Measurements from ENCODE around the gene BARHL2.

- TF ChIP-seq, protein P1, sequence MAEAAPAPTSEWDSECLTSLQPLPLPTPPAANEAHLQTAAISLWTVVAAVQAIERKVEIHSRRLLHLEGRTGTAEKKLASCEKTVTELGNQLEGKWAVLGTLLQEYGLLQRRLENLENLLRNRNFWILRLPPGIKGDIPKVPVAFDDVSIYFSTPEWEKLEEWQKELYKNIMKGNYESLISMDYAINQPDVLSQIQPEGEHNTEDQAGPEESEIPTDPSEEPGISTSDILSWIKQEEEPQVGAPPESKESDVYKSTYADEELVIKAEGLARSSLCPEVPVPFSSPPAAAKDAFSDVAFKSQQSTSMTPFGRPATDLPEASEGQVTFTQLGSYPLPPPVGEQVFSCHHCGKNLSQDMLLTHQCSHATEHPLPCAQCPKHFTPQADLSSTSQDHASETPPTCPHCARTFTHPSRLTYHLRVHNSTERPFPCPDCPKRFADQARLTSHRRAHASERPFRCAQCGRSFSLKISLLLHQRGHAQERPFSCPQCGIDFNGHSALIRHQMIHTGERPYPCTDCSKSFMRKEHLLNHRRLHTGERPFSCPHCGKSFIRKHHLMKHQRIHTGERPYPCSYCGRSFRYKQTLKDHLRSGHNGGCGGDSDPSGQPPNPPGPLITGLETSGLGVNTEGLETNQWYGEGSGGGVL (tag by site-specific recombination; IDR thresholded peaks at IDR 0.05): no peak
- TF ChIP-seq PATZ1 (tag by site-specific recombination; IDR thresholded peaks at IDR 0.05) (no peak), PRDM10 (tag by site-specific recombination; IDR thresholded peaks at IDR 0.05) (no peak), ZBTB8A (tag by site-specific recombination; IDR thresholded peaks at IDR 0.05) (no peak), ZBTB49 (tag by site-specific recombination; IDR thresholded peaks at IDR 0.05; ENCODE audit: low read depth) (no peak), CTCF (tag by site-specific recombination; IDR thresholded peaks at IDR 0.05) (no peak), ZNF24 (tag by site-specific recombination; IDR thresholded peaks at IDR 0.05) (no peak), PRDM4 (tag by site-specific recombination; IDR thresholded peaks at IDR 0.05) (no peak), ZNF169 (tag by site-specific recombination; IDR thresholded peaks at IDR 0.05) (no peak), ZNF48 (tag by site-specific recombination; IDR thresholded peaks at IDR 0.05) (no peak), ZNF626 (tag by site-specific recombination; IDR thresholded peaks at IDR 0.05) (no peak)
- TF ChIP-seq, protein P2, sequence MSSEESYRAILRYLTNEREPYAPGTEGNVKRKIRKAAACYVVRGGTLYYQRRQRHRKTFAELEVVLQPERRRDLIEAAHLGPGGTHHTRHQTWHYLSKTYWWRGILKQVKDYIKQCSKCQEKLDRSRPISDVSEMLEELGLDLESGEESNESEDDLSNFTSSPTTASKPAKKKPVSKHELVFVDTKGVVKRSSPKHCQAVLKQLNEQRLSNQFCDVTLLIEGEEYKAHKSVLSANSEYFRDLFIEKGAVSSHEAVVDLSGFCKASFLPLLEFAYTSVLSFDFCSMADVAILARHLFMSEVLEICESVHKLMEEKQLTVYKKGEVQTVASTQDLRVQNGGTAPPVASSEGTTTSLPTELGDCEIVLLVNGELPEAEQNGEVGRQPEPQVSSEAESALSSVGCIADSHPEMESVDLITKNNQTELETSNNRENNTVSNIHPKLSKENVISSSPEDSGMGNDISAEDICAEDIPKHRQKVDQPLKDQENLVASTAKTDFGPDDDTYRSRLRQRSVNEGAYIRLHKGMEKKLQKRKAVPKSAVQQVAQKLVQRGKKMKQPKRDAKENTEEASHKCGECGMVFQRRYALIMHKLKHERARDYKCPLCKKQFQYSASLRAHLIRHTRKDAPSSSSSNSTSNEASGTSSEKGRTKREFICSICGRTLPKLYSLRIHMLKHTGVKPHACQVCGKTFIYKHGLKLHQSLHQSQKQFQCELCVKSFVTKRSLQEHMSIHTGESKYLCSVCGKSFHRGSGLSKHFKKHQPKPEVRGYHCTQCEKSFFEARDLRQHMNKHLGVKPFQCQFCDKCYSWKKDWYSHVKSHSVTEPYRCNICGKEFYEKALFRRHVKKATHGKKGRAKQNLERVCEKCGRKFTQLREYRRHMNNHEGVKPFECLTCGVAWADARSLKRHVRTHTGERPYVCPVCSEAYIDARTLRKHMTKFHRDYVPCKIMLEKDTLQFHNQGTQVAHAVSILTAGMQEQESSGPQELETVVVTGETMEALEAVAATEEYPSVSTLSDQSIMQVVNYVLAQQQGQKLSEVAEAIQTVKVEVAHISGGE (tag by site-specific recombination; conservative IDR thresholded peaks at IDR 0.05; ENCODE audit: low read depth): no peak
Measured at GRCh38 chr1:90711696-90712095, 5.4 kb downstream of the BARHL2 start.

All from HEK293 (cell line).